HL-60 (cell line): ENCODE results near the gene LGR6.

ENCODE experiments used
- DNase-seq, 2 experiments: peaks; one replicate each; pipeline ENCODE4 v3.0.0-alpha.2; 2010 to 2020; ENCODE audit warnings: low read depth in 1 of 2, low spot score in 1 of 2
- H3K27ac ChIP-seq: fragments of 250-450 bp; sonication (Bioruptor Pico); replicated peaks from 2 replicates; pipeline ENCODE4 v1.5.1; 2020; ENCODE audit warnings: mild to moderate bottlenecking, moderate library complexity
- H3K27me3 ChIP-seq: fragments of 250-450 bp; sonication (Bioruptor Pico); 2 replicates; pipeline ENCODE4 v1.5.1; 2021; ENCODE audit warnings: mild to moderate bottlenecking, moderate library complexity; ENCODE audit not compliant: insufficient read depth, poor library complexity, severe bottlenecking
- H3K4me3 ChIP-seq: replicated peaks from 2 replicates; pipeline ENCODE4 v1.5.1; 2011; ENCODE audit warnings: mild to moderate bottlenecking, control low read depth, low read length; ENCODE audit not compliant: insufficient read depth
- CTCF ChIP-seq: IDR thresholded peaks from one replicate; pipeline ENCODE4 v1.5.1; 2011; ENCODE audit warnings: low read length, control low read depth, inconsistent platforms; ENCODE audit not compliant: insufficient read depth
- GABPA ChIP-seq: IDR thresholded peaks from 2 replicates; pipeline ENCODE4 v1.6.1; 2012; ENCODE audit warnings: low read depth
- POLR2AphosphoS5 ChIP-seq: IDR thresholded peaks from 2 replicates; pipeline ENCODE4 v1.6.1; 2012; ENCODE audit warnings: low read depth
- REST ChIP-seq: IDR thresholded peaks from 2 replicates; pipeline ENCODE4 v1.6.1; 2012; ENCODE audit warnings: low read depth; ENCODE audit not compliant: insufficient replicate concordance
- SPI1 ChIP-seq: IDR thresholded peaks from 2 replicates; pipeline ENCODE4 v1.6.1; 2012; ENCODE audit warnings: low read depth, mild to moderate bottlenecking, borderline replicate concordance

LGR6 gene

GRCh38 chr1:202217516-202217915 is 23.9 kb downstream of the LGR6 start:
- Histone ChIP-seq H3K27ac (no peak overlapping the region), H3K4me3 (no peak overlapping the region), H3K27me3 (peaks cover 14% of the 10 kb centered on the region)
- TF ChIP-seq CTCF (no peak), GABPA (no peak), SPI1 (no peak), REST (no peak), POLR2AphosphoS5 (no peak)
- DNase-seq = no peak

- no peak for DNase-seq
These were observed 24.4 kb downstream of the LGR6 start for GRCh38 chr1:202217951-202218350.

GRCh38 chr1:202220733-202221132 is 27.1 kb downstream of the LGR6 start:
- no peak for DNase-seq
- TF ChIP-seq REST (no peak), CTCF (no peak), GABPA (no peak), POLR2AphosphoS5 (no peak), SPI1 (no peak)
- Histone ChIP-seq H3K27ac (no peak overlapping the region), H3K4me3 (no peak overlapping the region), H3K27me3 (no peaks in the 10 kb centered on the region)

More at GRCh38 chr1:202217951-202218350, 24.4 kb downstream of the LGR6 start:
- Histone ChIP-seq H3K27me3 (peaks cover 14% of the 10 kb centered on the region), H3K4me3 (no peak overlapping the region), H3K27ac (no peak overlapping the region)
- TF ChIP-seq POLR2AphosphoS5 (no peak), CTCF (no peak), REST (no peak), GABPA (no peak), SPI1 (no peak)
